Endothelial cell of umbilical vein (primary cell): Measurements from ENCODE around the gene PXK.

ENCODE experiments used
- CTCF ChIP-seq, 2 donors: IDR thresholded peaks; 1 replicate in 1 of 2; 2 replicates in 1 of 2; pipeline ENCODE4 v1.5.1; 2011; ENCODE audit warnings: low read length in 2 of 2, mild to moderate bottlenecking in 2 of 2, moderate library complexity in 2 of 2, control low read depth in 1 of 2, inconsistent platforms in 1 of 2, low read depth in 1 of 2; ENCODE audit not compliant: insufficient read depth in 1 of 2; ENCODE audit errors: extremely low read depth in 1 of 2
- EZH2 ChIP-seq: IDR thresholded peaks from 2 replicates; pipeline ENCODE4 v1.6.1; 2012; ENCODE audit warnings: borderline replicate concordance, low read depth, mild to moderate bottlenecking, moderate library complexity, low read length, inconsistent platforms; ENCODE audit not compliant: severe bottlenecking
- FOS ChIP-seq: IDR thresholded peaks from 2 replicates; pipeline ENCODE4 v1.6.1; 2011; ENCODE audit warnings: mild to moderate bottlenecking, low read length, moderate library complexity, borderline replicate concordance; ENCODE audit not compliant: insufficient read depth
- JUN ChIP-seq: IDR thresholded peaks from 2 replicates; pipeline ENCODE4 v1.6.1; 2011; ENCODE audit warnings: borderline replicate concordance, low read depth; ENCODE audit not compliant: insufficient read length, insufficient read depth
- MAX ChIP-seq: IDR thresholded peaks from 2 replicates; pipeline ENCODE4 v1.6.1; 2011; ENCODE audit not compliant: insufficient read depth, insufficient read length
- POLR2A ChIP-seq: IDR thresholded peaks from 2 replicates; pipeline ENCODE4 v1.6.1; 2012; ENCODE audit warnings: low read depth, mild to moderate bottlenecking, control low read depth, low read length
- POLR2AphosphoS5 ChIP-seq: IDR thresholded peaks from 2 replicates; pipeline ENCODE4 v1.6.1; 2012; ENCODE audit warnings: low read depth, mild to moderate bottlenecking, control low read depth, low read length, moderate library complexity; ENCODE audit not compliant: insufficient read depth

DNA sequence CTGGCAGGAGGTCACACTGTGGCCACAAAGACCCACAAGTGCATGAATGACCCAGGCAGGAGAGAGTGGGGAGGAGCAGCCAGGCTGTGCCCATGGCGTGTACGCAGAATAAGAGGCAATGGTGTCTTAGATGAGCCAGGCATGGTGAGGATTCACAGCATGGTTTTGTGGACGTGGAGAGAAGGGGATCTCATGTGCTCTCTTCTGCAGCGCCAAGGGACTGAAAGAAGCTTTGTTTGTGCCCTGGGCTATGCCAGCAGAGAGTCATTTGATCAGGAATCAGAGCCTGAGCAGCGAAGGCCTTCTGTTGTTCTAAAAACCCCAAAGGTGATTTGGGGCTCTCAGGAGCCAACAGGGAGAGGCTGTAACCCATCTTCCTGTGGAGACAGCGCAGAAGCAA is 45.3 kb upstream of the PXK start:
- no peak for TF ChIP-seq CTCF (IDR thresholded peaks at IDR 0.05; ENCODE audit: extremely low read depth in 1 of 2, insufficient read depth in 1 of 2, low read depth in 1 of 2, low read length in 2 of 2)
- no peak for TF ChIP-seq MAX
- TF ChIP-seq POLR2A, result no peak
- TF ChIP-seq FOS, result no peak
- no peak for TF ChIP-seq POLR2AphosphoS5
- no peak for TF ChIP-seq EZH2
- no peak for TF ChIP-seq JUN
